Ovary (tissue), 9 donors: ENCODE measurements around the gene WDR82. TPM values are rescaled to one million over a fixed set of nuclear protein-coding genes. Genes with fewer than 3 reads are reported as not detected.

ENCODE experiments used
- DNase-seq, 5 donors: peaks; one replicate each; pipeline ENCODE4 v3.0.0-alpha.2; 2019 to 2020
- H3K27ac ChIP-seq, 2 donors: fragments of 200-600 bp; one replicate each; pipeline versions ENCODE4 v1.5.1 to v1.8.0; 2019 to 2022
- H3K27me3 ChIP-seq: fragments of 200-600 bp; one replicate; pipeline ENCODE4 v1.8.0; 2022
- H3K36me3 ChIP-seq: fragments of 200-600 bp; sonication (generic); one replicate; pipeline ENCODE4 v1.5.1; 2019
- H3K4me1 ChIP-seq: one replicate; pipeline ENCODE4 v1.8.1; 2013; ENCODE audit warnings: mild to moderate bottlenecking, moderate library complexity; ENCODE audit not compliant: insufficient read depth
- H3K4me3 ChIP-seq: fragments of 200-600 bp; sonication (generic); one replicate; pipeline ENCODE4 v1.5.1; 2017
- H3K9me3 ChIP-seq, 2 donors: fragments of 200-600 bp in 1 of 2; sonication (generic) in 1 of 2; one replicate each; pipeline versions ENCODE4 v1.5.1 to v1.8.1; 2013 to 2019; ENCODE audit warnings: mild to moderate bottlenecking in 1 of 2, moderate library complexity in 1 of 2
- EP300 ChIP-seq: sonication (generic); formaldehyde crosslinking; IDR thresholded peaks from one replicate; pipeline ENCODE4 v1.6.1; 2017; ENCODE audit warnings: antibody characterized with exemption
- POLR2A ChIP-seq: fragments of 450-650 bp; IDR thresholded peaks from one replicate; pipeline ENCODE4 v1.6.1; 2017; ENCODE audit warnings: antibody characterized with exemption, mild to moderate bottlenecking, moderate library complexity
- WGBS, 3 donors: extraction: QIAGEN DNeasy Blood & Tissue Kit in 1 of 3; methylation state at CpG; one replicate each; pipeline versions ENCODE4 v1.1.5 to v1.1.7; 2013 to 2017; 5-methylcytosine and 5-hydroxymethylcytosine counted together
- intact Hi-C, 4 donors: fragments of 100-400 bp; cut with DNase I; formaldehyde crosslinking; loops; one replicate each; pipeline versions ENCODE4 v1.11.0 to v1.15.1; 2022 to 2023
- microRNA counts: library from miRNA; unstranded; fragments of <30 nt; microRNA quantifications from one replicate; lab custom pipeline; 2016
- microRNA-seq, 3 donors: library from miRNA; unstranded; fragments of <30 nt; microRNA quantifications; one replicate each; pipeline versions ENCODE4 to v1.2.0, GENCODE V29; 2019 to 2020
- polyA plus RNA-seq, 2 donors: library from polyadenylated mRNA; stranded (reverse); fragments of 200-250 nt in 1 of 2; fragments of 350-450 nt in 1 of 2; fragmentation: Illumina TruSeq in 1 of 2; extraction: RNeasy Lipid Tissue Mini Kit (QIAGEN cat#74804) in 1 of 2; gene quantifications; one replicate each; pipeline ENCODE4 v1.2.3, GENCODE V29; 2013 to 2014
- small RNA-seq: library from RNA; depleted of rRNA; stranded (forward); fragments of <200 nt; gene quantifications from one replicate; pipeline ENCODE3, GENCODE V24; 2016
- total RNA-seq, 7 donors: library from RNA; depleted of rRNA in 2 of 7; stranded (reverse); fragments of >200 nt in 2 of 7; fragmentation: NEBNext Ultra II Directional in 3 of 7; extraction: Animal tissue kit (Norgen Biotek cat#: 25700) in 3 of 7; gene quantifications; one replicate each; pipeline versions ENCODE4 v1.1.0 to v1.2.4, GENCODE V29; 2016 to 2023
- TF ChIP-seq, protein P1 (sequence below), 3 donors: fragments of 450-650 bp in 2 of 3; fragments of 200-600 bp in 1 of 3; IDR thresholded peaks; one replicate each; pipeline versions ENCODE4 v1.5.1 to v1.8.0; 2016 to 2022; ENCODE audit warnings: antibody characterized with exemption in 3 of 3, mild to moderate bottlenecking in 1 of 3
- donor health status: DM: no; HTN: no; CAD: no; lungs with moderate emphysema.
- donor health status: DM: no; HTN: no; CAD: no.
- donor health status: Bipolar disorder and iron deficiency.
- donor health status: DM: yes; HTN: yes; CAD: no.
- donor health status: DM: no; HTN: no; CAD: no.
- donor health status: DM: yes; HTN: yes; CAD: no.

The WDR82 gene
- total and polyA plus RNA-seq, 9 donors: 36.4 to 110 (median 95.2) TPM

DNA sequence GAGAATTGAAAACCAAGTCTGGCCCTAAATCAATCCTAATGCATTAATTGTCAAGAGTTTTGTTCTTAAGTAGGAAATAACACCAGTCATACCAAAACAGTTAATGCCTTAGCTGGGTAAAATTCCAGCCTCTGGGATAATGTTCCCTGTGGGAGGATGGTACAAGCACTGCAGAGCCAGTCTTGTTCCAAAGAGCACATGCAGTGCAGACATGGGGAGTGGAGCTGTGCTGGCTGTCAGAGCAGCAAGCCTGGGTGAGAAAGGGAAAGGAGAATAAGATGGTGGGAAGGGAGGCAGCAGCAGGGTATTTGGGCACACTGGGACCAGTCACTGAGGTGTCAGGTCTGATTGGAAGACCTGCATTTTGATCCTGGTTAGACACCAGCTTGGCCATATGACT is 68.4 kb downstream of the WDR82 start:
- intact Hi-C loops: no loop called here
- Histone ChIP-seq H3K36me3 (no peaks in the 10 kb centered on the region), H3K4me1 (no peaks in the 10 kb centered on the region), H3K4me3 (no peak overlapping the region), H3K27me3 (no peaks in the 10 kb centered on the region), H3K27ac (no peak overlapping the region), H3K9me3 (no peaks in the 10 kb centered on the region)
- no peak for DNase-seq
- no peak for TF ChIP-seq EP300
- TF ChIP-seq POLR2A: no peak
- TF ChIP-seq, protein P1, sequence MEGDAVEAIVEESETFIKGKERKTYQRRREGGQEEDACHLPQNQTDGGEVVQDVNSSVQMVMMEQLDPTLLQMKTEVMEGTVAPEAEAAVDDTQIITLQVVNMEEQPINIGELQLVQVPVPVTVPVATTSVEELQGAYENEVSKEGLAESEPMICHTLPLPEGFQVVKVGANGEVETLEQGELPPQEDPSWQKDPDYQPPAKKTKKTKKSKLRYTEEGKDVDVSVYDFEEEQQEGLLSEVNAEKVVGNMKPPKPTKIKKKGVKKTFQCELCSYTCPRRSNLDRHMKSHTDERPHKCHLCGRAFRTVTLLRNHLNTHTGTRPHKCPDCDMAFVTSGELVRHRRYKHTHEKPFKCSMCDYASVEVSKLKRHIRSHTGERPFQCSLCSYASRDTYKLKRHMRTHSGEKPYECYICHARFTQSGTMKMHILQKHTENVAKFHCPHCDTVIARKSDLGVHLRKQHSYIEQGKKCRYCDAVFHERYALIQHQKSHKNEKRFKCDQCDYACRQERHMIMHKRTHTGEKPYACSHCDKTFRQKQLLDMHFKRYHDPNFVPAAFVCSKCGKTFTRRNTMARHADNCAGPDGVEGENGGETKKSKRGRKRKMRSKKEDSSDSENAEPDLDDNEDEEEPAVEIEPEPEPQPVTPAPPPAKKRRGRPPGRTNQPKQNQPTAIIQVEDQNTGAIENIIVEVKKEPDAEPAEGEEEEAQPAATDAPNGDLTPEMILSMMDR (IDR thresholded peaks at IDR 0.05): no peak

DNA sequence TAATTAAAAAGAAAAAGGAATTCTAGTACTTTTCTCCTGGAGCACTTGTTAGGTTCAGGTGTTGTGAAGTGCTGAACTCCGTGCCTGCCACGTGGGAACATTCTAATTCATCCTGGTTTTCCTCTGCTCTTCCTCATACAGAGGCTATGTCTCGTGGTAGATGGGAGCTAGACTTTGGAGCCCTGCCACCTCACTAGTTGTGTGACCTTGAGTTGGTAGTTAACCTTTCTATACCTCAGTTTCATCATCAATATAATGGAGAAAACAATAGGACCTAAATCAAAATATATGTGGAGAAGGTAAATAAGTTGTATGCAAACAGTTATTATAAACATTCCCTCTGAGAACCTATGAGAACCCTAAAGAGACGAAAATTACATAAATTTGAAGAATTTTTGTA is 69.9 kb downstream of the WDR82 start:
- no peaks in the 10 kb centered on the region for H3K4me1 ChIP-seq
- H3K36me3 ChIP-seq: no peaks in the 10 kb centered on the region
- no peak for TF ChIP-seq EP300
- TF ChIP-seq, protein P1 (IDR thresholded peaks at IDR 0.05): no peak

DNA sequence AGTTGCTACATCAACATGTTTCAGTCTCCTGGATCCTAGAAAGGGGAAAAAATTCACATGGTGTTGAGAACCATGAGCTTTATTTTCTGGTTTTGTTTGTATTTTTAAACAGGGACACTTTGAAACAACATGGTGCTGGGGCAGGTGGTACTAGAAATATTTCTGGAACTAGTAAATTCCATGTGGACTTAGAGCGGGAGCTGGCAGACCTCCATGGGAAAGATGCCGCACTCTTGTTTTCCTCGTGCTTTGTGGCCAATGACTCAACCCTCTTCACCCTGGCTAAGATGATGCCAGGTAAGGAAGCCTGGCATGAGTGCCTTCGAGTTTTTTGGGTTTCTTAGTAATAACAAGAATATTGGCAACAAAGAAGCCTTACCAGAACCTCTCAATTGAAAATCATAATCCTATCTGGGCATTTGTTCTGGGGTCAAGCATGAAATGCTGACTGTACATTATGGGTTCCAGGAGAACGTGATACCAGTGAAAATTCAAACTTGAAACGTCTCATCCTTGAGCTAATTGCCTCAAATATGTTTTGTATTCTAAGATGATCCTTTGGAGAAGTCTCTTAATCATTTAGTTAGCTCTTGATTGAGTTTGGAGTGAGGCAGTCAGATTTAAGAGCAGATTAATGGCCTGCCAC is 72.6 kb downstream of the WDR82 start:
- intact Hi-C loops: no loop called here
- no peak for DNase-seq
- no peak overlapping the region for H3K27ac ChIP-seq
- no peak for TF ChIP-seq EP300
- no peak for TF ChIP-seq POLR2A
- TF ChIP-seq, protein P1 (IDR thresholded peaks at IDR 0.05): no peak
- no peaks in the 10 kb centered on the region for H3K36me3 ChIP-seq
- 82 to 88% (median 85%) methylated on average over 6 of the region's 6 CpGs for WGBS, 3 donors
- no peaks in the 10 kb centered on the region for H3K9me3 ChIP-seq
- no peaks in the 10 kb centered on the region for H3K4me1 ChIP-seq
- H3K4me3 ChIP-seq: no peak overlapping the region
- no peaks in the 10 kb centered on the region for H3K27me3 ChIP-seq

More for the DNA sequence above, 69.9 kb downstream of the WDR82 start:
- 79 to 82% (median 79%) methylated on average over 4 of the region's 4 CpGs for WGBS, 3 donors
- no peak overlapping the region for H3K27ac ChIP-seq
- H3K27me3 ChIP-seq: no peaks in the 10 kb centered on the region
- no peak overlapping the region for H3K4me3 ChIP-seq
- no peaks in the 10 kb centered on the region for H3K9me3 ChIP-seq
- no peak for DNase-seq
- intact Hi-C loops: no loop called here

MicroRNA genes within 50 kb of the gene (microRNA counts, 767-probe panel; counts per million panel counts)
- microRNA hsa-let-7g-5p (lab: Ali Mortazavi, UCI): 8,169 counts per million, percentile 100 among the panel's probes with 10 or more counts

Small RNA genes lying within 50 kb of the gene (microRNA-seq; reads per million reads assigned to microRNA genes)
- 4.2 to 11.2 (median 4.6) reads per million in 3 donors for gene MIR135A1
- 56,786 to 162,874 (median 60,449) reads per million in 3 donors for gene MIRLET7G

Small RNA genes lying within 50 kb of the gene (small RNA-seq; reads per million reads assigned to genes)
- 4.0 reads per million, percentile 78 among the genes with 10 or more reads in this experiment for gene MIR135A1
- gene MIRLET7G: 483 reads per million, percentile 95 among the genes with 10 or more reads in this experiment

Other genes starting within 250 kb of the WDR82 start
- gene DUSP7, start 222.1 kb downstream of the WDR82 start, total RNA-seq: 10 to 100 TPM in 5 of 7 donors, 1 to 10 TPM in 2; 5.1 to 18.0 (median 15.2) TPM
- 1 to 10 TPM; 6.5 to 8.6 TPM for gene DUSP7, start 222.1 kb downstream of the WDR82 start, polyA plus RNA-seq
- 1 to 10 TPM in 5 of 7 donors, under 1 TPM in 2; 0.53 to 1.8 (median 1.3) TPM for gene POC1A, start 124.2 kb downstream of the WDR82 start, total RNA-seq
- gene POC1A, start 124.2 kb downstream of the WDR82 start, polyA plus RNA-seq: 1 to 10 TPM; 1.1 to 1.3 TPM
- 10 to 100 TPM; 17.9 to 37.4 (median 25.8) TPM for gene ALAS1, start 80.5 kb downstream of the WDR82 start, total RNA-seq
- 10 to 100 TPM; 16.1 to 70.1 TPM for gene ALAS1, start 80.5 kb downstream of the WDR82 start, polyA plus RNA-seq
- gene TLR9, start 53.0 kb downstream of the WDR82 start, total RNA-seq: 1 to 10 TPM in 1 of 7 donors, under 1 TPM in 4, not detected in 2; 0.22 to 1.5 (median 0.74) TPM
- under 1 TPM; 0.15 to 0.58 TPM for gene TLR9, start 53.0 kb downstream of the WDR82 start, polyA plus RNA-seq
- 10 to 100 TPM; 34.0 to 56.3 (median 43.3) TPM for gene TWF2, start 39.5 kb downstream of the WDR82 start, total RNA-seq
- 10 to 100 TPM; 14.3 to 40.7 TPM for gene TWF2, start 39.5 kb downstream of the WDR82 start, polyA plus RNA-seq
- gene PPM1M, start 32.9 kb downstream of the WDR82 start, total RNA-seq: 10 to 100 TPM; 15.4 to 32.4 (median 23.4) TPM
- gene PPM1M, start 32.9 kb downstream of the WDR82 start, polyA plus RNA-seq: 10 to 100 TPM; 25.7 to 48.4 TPM
- 10 to 100 TPM in 1 of 7 donors, 1 to 10 TPM in 6; 3.7 to 12.2 (median 6.2) TPM for gene GLYCTK, start 9.2 kb upstream of the WDR82 start, total RNA-seq
- 1 to 10 TPM in 1 of 2 donors, under 1 TPM in 1; 0.83 to 6.8 TPM for gene GLYCTK, start 9.2 kb upstream of the WDR82 start, polyA plus RNA-seq
- 10 to 100 TPM in 2 of 7 donors, 1 to 10 TPM in 5; 5.0 to 15.7 (median 7.8) TPM for gene DNAH1, start 37.7 kb upstream of the WDR82 start, total RNA-seq
- 1 to 10 TPM; 3.1 to 3.9 TPM for gene DNAH1, start 37.7 kb upstream of the WDR82 start, polyA plus RNA-seq
- 10 to 100 TPM; 31.7 to 71.0 (median 63.8) TPM for gene BAP1, start 131.4 kb upstream of the WDR82 start, total RNA-seq
- 10 to 100 TPM; 45.5 to 56.6 TPM for gene BAP1, start 131.4 kb upstream of the WDR82 start, polyA plus RNA-seq
- gene PHF7, start 132.0 kb upstream of the WDR82 start, total RNA-seq: 10 to 100 TPM in 1 of 7 donors, 1 to 10 TPM in 6; 2.5 to 18.2 (median 6.2) TPM
- 1 to 10 TPM; 3.7 to 8.9 TPM for gene PHF7, start 132.0 kb upstream of the WDR82 start, polyA plus RNA-seq
- gene SEMA3G, start 166.5 kb upstream of the WDR82 start, total RNA-seq: 10 to 100 TPM in 1 of 7 donors, 1 to 10 TPM in 6; 1.5 to 12.3 (median 3.7) TPM
- gene SEMA3G, start 166.5 kb upstream of the WDR82 start, polyA plus RNA-seq: 10 to 100 TPM in 1 of 2 donors, 1 to 10 TPM in 1; 8.2 to 11.9 TPM
- gene TNNC1, start 175.4 kb upstream of the WDR82 start, total RNA-seq: 1 to 10 TPM in 3 of 7 donors, under 1 TPM in 4; 0.31 to 2.3 (median 0.88) TPM
- gene TNNC1, start 175.4 kb upstream of the WDR82 start, polyA plus RNA-seq: 1 to 10 TPM; 1.6 to 1.8 TPM
- gene NISCH, start 177.0 kb upstream of the WDR82 start, total RNA-seq: 100 to 1,000 TPM in 4 of 7 donors, 10 to 100 TPM in 3; 73.6 to 142 (median 102) TPM
- 10 to 100 TPM; 74.7 to 77.7 TPM for gene NISCH, start 177.0 kb upstream of the WDR82 start, polyA plus RNA-seq
- 100 to 1,000 TPM in 2 of 7 donors, 10 to 100 TPM in 5; 31.3 to 114 (median 47.5) TPM for gene STAB1, start 216.7 kb upstream of the WDR82 start, total RNA-seq
- gene STAB1, start 216.7 kb upstream of the WDR82 start, polyA plus RNA-seq: 10 to 100 TPM; 21.4 to 50.7 TPM